IPS-20b (cell line): ENCODE measurements around the gene TNP2.
"Not testable (repeated sequence)": the region's sequence is repeated elsewhere in the genome, so short reads cannot be mapped to it uniquely, and the experiment has no call there.

Source experiments
- H3K27ac ChIP-seq: one replicate; pipeline ENCODE4 v1.5.1; 2013; ENCODE audit warnings: low read length
- H3K27me3 ChIP-seq: 2 replicates; pipeline ENCODE4 v1.6.1; 2013; ENCODE audit warnings: mild to moderate bottlenecking, low read length, inconsistent platforms; ENCODE audit not compliant: insufficient read depth
- H3K36me3 ChIP-seq: 2 replicates; pipeline ENCODE4 v1.6.1; 2013; ENCODE audit warnings: low read depth, mild to moderate bottlenecking, inconsistent platforms, low read length, moderate library complexity; ENCODE audit not compliant: insufficient read depth
- H3K4me1 ChIP-seq: 2 replicates; pipeline ENCODE4 v1.6.1; 2013; ENCODE audit warnings: mild to moderate bottlenecking, control low read depth, inconsistent platforms, low read length, moderate library complexity; ENCODE audit not compliant: insufficient read depth
- H3K4me3 ChIP-seq: 2 replicates; pipeline ENCODE4 v1.5.1; 2013; ENCODE audit warnings: mild to moderate bottlenecking, low read length, inconsistent platforms
- H3K9ac ChIP-seq: 2 replicates; pipeline ENCODE4 v1.6.1; 2013; ENCODE audit warnings: low read depth, mild to moderate bottlenecking, inconsistent platforms, low read length, moderate library complexity
- H3K9me3 ChIP-seq: 2 replicates; pipeline ENCODE4 v1.6.1; 2013; ENCODE audit warnings: mild to moderate bottlenecking, low read depth, low read length, inconsistent platforms; ENCODE audit not compliant: insufficient read depth

The TNP2 gene

GRCh38 chr16:11229906-11230305 lies 39.2 kb downstream of the TNP2 start:
- no peak overlapping the region for H3K27ac ChIP-seq
- H3K36me3 ChIP-seq = no peaks in the 10 kb centered on the region
- no peaks in the 10 kb centered on the region; the same call in 1 of the 2 replicates for H3K4me1 ChIP-seq
- H3K9me3 ChIP-seq = no peaks in the 10 kb centered on the region
- no peak overlapping the region for H3K9ac ChIP-seq
- H3K27me3 ChIP-seq = no peaks in the 10 kb centered on the region
- no peak overlapping the region for H3K4me3 ChIP-seq

DNA sequence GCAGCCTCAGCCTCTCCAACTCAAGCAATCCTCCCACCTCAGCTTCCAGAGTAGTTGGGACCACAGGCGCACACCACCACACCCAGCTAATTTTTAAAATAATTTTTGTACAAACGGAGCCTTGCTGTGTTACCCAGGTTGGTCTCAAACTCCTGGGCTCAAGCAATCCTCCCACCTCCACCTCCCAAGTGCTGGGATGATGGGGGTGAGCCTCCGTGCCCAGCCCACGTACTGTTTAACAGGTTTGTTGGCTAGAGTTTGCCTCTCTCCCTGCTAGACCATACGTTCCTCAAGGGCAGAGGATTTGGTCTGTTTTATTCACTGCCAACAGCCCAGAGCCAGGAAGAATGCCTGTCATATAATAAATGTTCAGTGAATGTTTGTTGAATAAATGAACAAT lies 39.7 kb downstream of the TNP2 start:
- no peak overlapping the region for H3K9ac ChIP-seq
- H3K4me1 ChIP-seq = no peaks in the 10 kb centered on the region; the same call in 1 of the 2 replicates
- no peaks in the 10 kb centered on the region for H3K27me3 ChIP-seq
- no peak overlapping the region for H3K4me3 ChIP-seq
- H3K36me3 ChIP-seq = no peaks in the 10 kb centered on the region
- H3K9me3 ChIP-seq = no peaks in the 10 kb centered on the region
- H3K27ac ChIP-seq = no peak overlapping the region

- Histone ChIP-seq H3K36me3 (no peaks in the 10 kb centered on the region), H3K9ac (no peak overlapping the region), H3K4me3 (no peak overlapping the region), H3K9me3 (no peaks in the 10 kb centered on the region), H3K27me3 (no peaks in the 10 kb centered on the region), H3K27ac (no peak overlapping the region), H3K4me1 (no peaks in the 10 kb centered on the region)
Measured at GRCh38 chr16:11225677-11226549, 43.2 kb downstream of the TNP2 start.

GRCh38 chr16:11224894-11225676 lies 44.0 kb downstream of the TNP2 start:
- H3K27ac ChIP-seq = no peak overlapping the region

GRCh38 chr16:11224096-11224893 lies 44.8 kb downstream of the TNP2 start:
- no peak overlapping the region for H3K9ac ChIP-seq
- H3K27me3 ChIP-seq = no peaks in the 10 kb centered on the region
- peaks cover 3% of the 10 kb centered on the region for H3K9me3 ChIP-seq
- H3K4me1 ChIP-seq = no peaks in the 10 kb centered on the region
- no peak overlapping the region for H3K4me3 ChIP-seq
- H3K27ac ChIP-seq = no peak overlapping the region
- H3K36me3 ChIP-seq = no peaks in the 10 kb centered on the region

More at GRCh38 chr16:11224894-11225676, 44.0 kb downstream of the TNP2 start:
- Histone ChIP-seq H3K4me1 (no peaks in the 10 kb centered on the region), H3K9ac (no peak overlapping the region), H3K4me3 (no peak overlapping the region), H3K9me3 (no peaks in the 10 kb centered on the region; the same call in 1 of the 2 replicates), H3K36me3 (no peaks in the 10 kb centered on the region), H3K27me3 (no peaks in the 10 kb centered on the region)

DNA sequence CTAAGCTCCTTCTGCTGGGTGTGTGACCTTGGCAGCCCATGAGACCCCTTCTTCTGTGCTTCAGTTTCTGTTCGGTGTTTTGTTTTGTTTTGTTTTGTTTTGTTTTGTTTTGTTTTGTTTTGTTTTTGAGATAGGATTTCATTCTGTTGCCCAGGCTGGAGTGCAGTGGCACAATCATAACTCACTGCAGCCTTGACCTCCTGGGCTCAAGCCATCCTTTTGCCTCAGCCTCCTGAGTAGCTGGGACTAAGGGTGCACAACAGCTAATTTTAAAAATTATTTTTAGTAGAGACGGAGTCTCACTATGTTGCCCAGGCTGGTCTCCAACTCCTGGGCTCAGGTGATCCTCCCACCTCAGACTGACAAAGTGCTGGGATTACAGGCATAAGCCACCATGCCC lies 48.6 kb downstream of the TNP2 start:
- not testable (repeated sequence) for H3K4me3 ChIP-seq, H3K9ac ChIP-seq, H3K4me1 ChIP-seq, H3K36me3 ChIP-seq, H3K27ac ChIP-seq, H3K27me3 ChIP-seq
- H3K9me3 ChIP-seq = peaks cover 23% of the 10 kb centered on the region

DNA sequence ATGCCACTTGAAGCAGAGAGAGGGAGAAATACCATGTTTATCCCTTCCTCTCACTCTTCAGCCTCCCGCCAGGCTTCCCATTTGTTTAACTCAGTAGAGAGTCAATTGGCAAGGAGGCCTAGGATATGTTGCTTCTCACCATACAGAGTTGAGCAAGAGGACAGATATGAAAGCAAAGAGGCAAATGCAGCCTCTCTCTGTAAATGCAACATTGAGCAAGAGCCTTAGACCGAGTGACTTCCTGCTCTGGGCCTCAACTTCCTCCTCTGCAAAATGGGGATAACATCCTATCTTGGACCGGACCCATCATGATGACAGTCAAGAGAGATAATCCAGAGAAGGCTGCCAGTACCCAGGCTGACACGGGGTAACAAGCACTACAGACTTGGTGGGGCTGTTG lies 49.9 kb downstream of the TNP2 start:
- Histone ChIP-seq H3K9me3 (peaks cover 23% of the 10 kb centered on the region), H3K27me3 (no peaks in the 10 kb centered on the region), H3K27ac (no peak overlapping the region), H3K4me1 (no peaks in the 10 kb centered on the region), H3K4me3 (no peak overlapping the region), H3K9ac (no peak overlapping the region), H3K36me3 (no peaks in the 10 kb centered on the region)

GRCh38 chr16:11218604-11218962 lies 50.5 kb downstream of the TNP2 start:
- H3K9ac ChIP-seq = no peak overlapping the region
- H3K4me3 ChIP-seq = no peak overlapping the region
- H3K27ac ChIP-seq = no peak overlapping the region
- H3K27me3 ChIP-seq = no peaks in the 10 kb centered on the region
- H3K36me3 ChIP-seq = no peaks in the 10 kb centered on the region
- H3K4me1 ChIP-seq = no peaks in the 10 kb centered on the region
- peaks cover 23% of the 10 kb centered on the region for H3K9me3 ChIP-seq
